Loucy (cell line): ENCODE results near the gene ANKRD63.

Experiments used
- EZH2phosphoT487 ChIP-seq: fragments of 200-600 bp; IDR thresholded peaks from 2 replicates; pipeline ENCODE4 v1.6.1; 2018; ENCODE audit warnings: antibody characterized with exemption, mild to moderate bottlenecking, moderate library complexity, borderline replicate concordance
- TF ChIP-seq, protein P1 (sequence below): fragments of 200-600 bp; sonication (generic); conservative IDR thresholded peaks from 2 replicates; pipeline ENCODE4 v1.5.1; 2014; ENCODE audit warnings: mild to moderate bottlenecking, antibody characterized with exemption, low read length

DNA sequence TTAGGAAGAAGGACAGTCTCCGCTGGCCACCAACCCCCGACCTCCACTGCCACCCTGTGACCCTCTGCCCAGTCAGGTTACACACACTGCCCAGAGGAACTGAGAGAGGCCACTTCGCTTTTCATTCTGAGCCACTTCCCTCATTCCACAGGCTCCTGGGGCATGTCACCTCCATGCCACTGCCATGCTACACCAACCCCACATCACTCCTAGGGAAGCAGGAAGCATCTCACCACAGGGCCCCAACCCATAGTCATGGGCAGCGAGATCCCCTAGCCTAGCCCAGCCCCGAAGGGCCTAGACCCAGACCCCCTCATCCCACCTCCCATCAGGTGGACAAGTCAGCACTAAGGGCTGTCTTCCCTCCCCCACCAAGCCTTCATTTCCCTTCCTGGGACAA is 23.5 kb upstream of the ANKRD63 start:
- TF ChIP-seq, protein P1, sequence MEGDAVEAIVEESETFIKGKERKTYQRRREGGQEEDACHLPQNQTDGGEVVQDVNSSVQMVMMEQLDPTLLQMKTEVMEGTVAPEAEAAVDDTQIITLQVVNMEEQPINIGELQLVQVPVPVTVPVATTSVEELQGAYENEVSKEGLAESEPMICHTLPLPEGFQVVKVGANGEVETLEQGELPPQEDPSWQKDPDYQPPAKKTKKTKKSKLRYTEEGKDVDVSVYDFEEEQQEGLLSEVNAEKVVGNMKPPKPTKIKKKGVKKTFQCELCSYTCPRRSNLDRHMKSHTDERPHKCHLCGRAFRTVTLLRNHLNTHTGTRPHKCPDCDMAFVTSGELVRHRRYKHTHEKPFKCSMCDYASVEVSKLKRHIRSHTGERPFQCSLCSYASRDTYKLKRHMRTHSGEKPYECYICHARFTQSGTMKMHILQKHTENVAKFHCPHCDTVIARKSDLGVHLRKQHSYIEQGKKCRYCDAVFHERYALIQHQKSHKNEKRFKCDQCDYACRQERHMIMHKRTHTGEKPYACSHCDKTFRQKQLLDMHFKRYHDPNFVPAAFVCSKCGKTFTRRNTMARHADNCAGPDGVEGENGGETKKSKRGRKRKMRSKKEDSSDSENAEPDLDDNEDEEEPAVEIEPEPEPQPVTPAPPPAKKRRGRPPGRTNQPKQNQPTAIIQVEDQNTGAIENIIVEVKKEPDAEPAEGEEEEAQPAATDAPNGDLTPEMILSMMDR: no peak
- TF ChIP-seq EZH2phosphoT487: no peak
